Measurements from ENCODE around the gene CDK14. TPM values are rescaled to one million over a fixed set of nuclear protein-coding genes. Genes with fewer than 3 reads are reported as not detected.

CDK14 gene
- total RNA-seq, 1 donor, result 41.0 TPM

DNA sequence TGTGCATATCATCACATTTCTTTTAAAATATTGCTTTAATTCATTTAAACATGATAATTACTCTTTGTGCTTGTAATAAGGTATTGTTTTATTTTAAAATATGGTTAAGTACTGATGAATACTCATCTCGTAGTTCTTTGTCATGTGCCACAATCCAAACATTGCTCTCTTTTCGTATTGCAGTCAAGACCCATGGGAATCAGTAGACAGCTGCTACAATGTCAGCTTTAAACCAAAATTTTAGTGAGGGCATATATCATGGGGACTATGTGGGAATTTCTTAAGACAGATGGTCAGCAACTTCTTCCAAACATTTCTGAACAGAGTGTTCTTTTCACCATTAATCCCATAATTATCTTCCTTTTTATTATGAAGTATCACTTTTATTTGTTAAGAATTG is 590.9 kb downstream of the CDK14 start:
- no peak for TF ChIP-seq CTCF (IDR thresholded peaks at IDR 0.05; ENCODE audit: insufficient read depth, low read depth, low read length)
- DNase-seq (ENCODE audit: low read depth), result no peak
- H3K4me3 ChIP-seq (ENCODE audit: low read depth, low read length), result no peak overlapping the region

DNA sequence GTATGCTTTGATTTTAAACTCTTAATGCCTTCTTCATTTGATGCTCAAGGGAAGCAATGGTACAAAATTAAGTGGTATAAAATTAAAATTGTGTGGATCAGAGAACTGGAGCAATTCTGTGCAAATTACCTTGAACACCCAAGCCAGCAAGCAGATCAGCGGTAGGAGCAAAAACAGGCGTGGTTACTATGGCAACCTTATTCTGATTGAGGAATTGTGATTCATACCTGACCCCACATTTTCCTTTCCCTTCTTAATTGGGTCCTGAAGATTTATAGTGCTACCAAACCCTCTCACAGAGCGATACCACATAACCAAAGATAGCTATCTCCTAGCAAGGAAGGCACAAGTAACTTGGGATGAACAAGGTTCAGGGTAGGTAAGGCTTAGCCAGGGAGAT is 595.6 kb downstream of the CDK14 start:
- DNase-seq (ENCODE audit: low read depth), result no peak
- H3K4me3 ChIP-seq (ENCODE audit: low read depth, low read length), result no peak overlapping the region

GRCh38 chr7:91193141-91193540 is 597.0 kb downstream of the CDK14 start:
- no peak for TF ChIP-seq CTCF (IDR thresholded peaks at IDR 0.05; ENCODE audit: insufficient read depth, low read depth, low read length)
- no peak overlapping the region for H3K4me3 ChIP-seq (ENCODE audit: low read depth, low read length)
- peak; percentile 5 for DNase-seq (ENCODE audit: low read depth)

More for the DNA sequence above, 595.6 kb downstream of the CDK14 start:
- no peak for TF ChIP-seq CTCF (IDR thresholded peaks at IDR 0.05; ENCODE audit: insufficient read depth, low read depth, low read length)

DNA sequence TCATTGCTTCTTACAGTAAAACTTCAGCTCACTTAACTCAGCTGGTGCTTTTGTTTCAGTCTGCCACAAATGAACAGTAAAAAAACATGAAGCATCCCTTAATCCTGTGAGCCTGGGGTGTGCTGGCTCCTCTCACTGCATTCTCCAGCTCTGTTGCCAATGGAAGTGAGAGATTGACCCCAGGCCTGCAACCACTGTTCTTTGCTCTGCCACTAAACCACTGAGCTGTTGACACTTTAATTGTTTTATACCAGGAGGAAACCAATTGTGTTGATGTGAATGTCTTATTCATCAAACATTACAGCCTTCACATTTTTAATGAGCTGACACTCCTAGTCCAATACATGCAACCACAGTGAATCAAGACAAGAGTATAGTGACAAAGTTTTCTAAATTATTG is 598.7 kb downstream of the CDK14 start:
- DNase-seq (ENCODE audit: low read depth), result no peak
- TF ChIP-seq CTCF (IDR thresholded peaks at IDR 0.05; ENCODE audit: insufficient read depth, low read depth, low read length), result no peak
- no peak overlapping the region for H3K4me3 ChIP-seq (ENCODE audit: low read depth, low read length)

DNA sequence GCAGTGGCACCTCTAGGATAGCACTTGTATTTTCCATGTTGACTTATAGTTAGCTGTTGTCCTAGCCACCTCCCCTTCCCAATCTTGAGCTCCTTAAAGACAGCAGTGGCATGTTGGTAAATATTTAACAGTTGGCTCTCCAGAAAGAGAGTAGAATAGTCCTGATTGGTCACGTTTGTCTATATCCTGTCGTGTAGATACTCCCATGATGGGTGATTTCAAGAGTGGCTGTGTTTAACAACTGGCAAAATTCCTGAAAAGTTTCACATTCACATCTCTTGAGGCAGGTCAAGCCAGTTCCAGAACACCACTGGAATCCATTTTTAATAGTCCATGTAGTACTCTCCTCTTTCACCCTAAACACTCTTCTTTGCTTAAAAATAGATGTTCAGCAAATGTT is 599.9 kb downstream of the CDK14 start:
- no peak for DNase-seq (ENCODE audit: low read depth)
- TF ChIP-seq CTCF (IDR thresholded peaks at IDR 0.05; ENCODE audit: insufficient read depth, low read depth, low read length), result no peak
- H3K4me3 ChIP-seq (ENCODE audit: low read depth, low read length), result no peak overlapping the region

DNA sequence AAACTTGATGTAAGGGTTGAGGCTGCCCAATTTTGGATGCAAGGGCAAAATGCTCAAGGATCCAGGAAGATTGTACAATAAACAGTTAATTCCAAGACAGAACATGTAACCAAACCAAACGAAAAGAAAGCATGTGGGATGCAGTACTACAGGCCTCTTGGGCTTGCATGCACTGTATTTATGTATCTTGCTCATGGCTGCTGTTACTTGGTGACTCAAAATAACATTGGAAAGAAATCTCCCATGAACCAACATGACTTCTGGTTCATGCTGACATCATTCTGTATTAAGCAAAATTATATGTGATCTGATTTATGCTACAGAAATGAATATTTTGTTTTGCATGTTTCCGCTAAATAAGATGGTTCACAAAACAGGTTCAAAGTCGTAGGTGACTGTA is 602.2 kb downstream of the CDK14 start:
- no peak overlapping the region for H3K4me3 ChIP-seq (ENCODE audit: low read depth, low read length)
- no peak for DNase-seq (ENCODE audit: low read depth)
- no peak for TF ChIP-seq CTCF (IDR thresholded peaks at IDR 0.05; ENCODE audit: insufficient read depth, low read depth, low read length)

DNA sequence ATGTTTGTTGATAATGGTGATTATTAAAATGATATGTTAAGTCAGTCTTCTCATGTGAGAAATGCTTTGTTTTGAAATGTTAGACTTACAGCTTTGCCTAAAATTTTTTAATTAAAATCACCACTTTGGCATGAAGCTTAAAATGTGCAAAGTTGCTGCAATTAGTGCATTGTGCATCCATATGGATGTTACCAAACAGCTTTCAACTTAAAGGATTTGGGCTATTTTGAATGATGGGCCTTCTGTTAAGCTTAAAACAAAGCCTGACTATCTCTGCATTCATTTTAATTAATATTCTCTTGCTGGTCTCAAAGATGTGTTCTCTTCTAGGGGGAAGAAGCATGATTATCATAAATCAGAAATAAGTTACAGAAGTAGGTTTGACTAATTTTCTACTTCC is 603.5 kb downstream of the CDK14 start:
- no peak for DNase-seq (ENCODE audit: low read depth)
- TF ChIP-seq CTCF (IDR thresholded peaks at IDR 0.05; ENCODE audit: insufficient read depth, low read depth, low read length), result no peak
- H3K4me3 ChIP-seq (ENCODE audit: low read depth, low read length), result no peak overlapping the region
